IPS DF 6.9 (cell line): ENCODE results near the gene CD40LG.

Experiments used
- DNase-seq: peaks from one replicate; pipeline ENCODE4 v3.0.0-alpha.2; 2013; ENCODE audit warnings: low read depth, low spot score
- H3K27ac ChIP-seq: one replicate; pipeline ENCODE4 v1.5.1; 2013; ENCODE audit warnings: low read length, control low read depth
- H3K27me3 ChIP-seq: 2 replicates; pipeline ENCODE4 v1.6.1; 2013; ENCODE audit warnings: mild to moderate bottlenecking, low read length; ENCODE audit not compliant: control insufficient read depth, insufficient read depth
- H3K36me3 ChIP-seq: 2 replicates; pipeline ENCODE4 v1.6.1; 2013; ENCODE audit warnings: low read length; ENCODE audit not compliant: control insufficient read depth, insufficient read depth
- H3K4me1 ChIP-seq: 2 replicates; pipeline ENCODE4 v1.6.1; 2013; ENCODE audit warnings: low read length; ENCODE audit not compliant: control insufficient read depth, insufficient read depth
- H3K4me3 ChIP-seq: 2 replicates; pipeline ENCODE4 v1.5.1; 2013; ENCODE audit warnings: mild to moderate bottlenecking, low read length
- H3K9me3 ChIP-seq: 2 replicates; pipeline ENCODE4 v1.6.1; 2013; ENCODE audit warnings: low read length, inconsistent platforms; ENCODE audit not compliant: control insufficient read depth, insufficient read depth
- WGBS: extraction: QIAGEN DNeasy Blood & Tissue Kit; methylation state at CpG from one replicate; pipeline ENCODE4 v1.1.7; 2013; ENCODE audit warnings: mixed read lengths, missing lambda C conversion rate; ENCODE audit not compliant: insufficient read length, insufficient coverage; 5-methylcytosine and 5-hydroxymethylcytosine counted together

Gene CD40LG

GRCh38 chrX:136646602-136647239, 1.2 kb upstream of the CD40LG start:
- Histone ChIP-seq H3K4me3 (no peak overlapping the region), H3K36me3 (no peaks in the 10 kb centered on the region), H3K4me1 (no peaks in the 10 kb centered on the region), H3K27me3 (no peaks in the 10 kb centered on the region), H3K9me3 (no peaks in the 10 kb centered on the region), H3K27ac (no peak overlapping the region)
- DNase-seq = no peak
- no CpG with 5 or more reads among the region's 5 CpGs for WGBS

DNA sequence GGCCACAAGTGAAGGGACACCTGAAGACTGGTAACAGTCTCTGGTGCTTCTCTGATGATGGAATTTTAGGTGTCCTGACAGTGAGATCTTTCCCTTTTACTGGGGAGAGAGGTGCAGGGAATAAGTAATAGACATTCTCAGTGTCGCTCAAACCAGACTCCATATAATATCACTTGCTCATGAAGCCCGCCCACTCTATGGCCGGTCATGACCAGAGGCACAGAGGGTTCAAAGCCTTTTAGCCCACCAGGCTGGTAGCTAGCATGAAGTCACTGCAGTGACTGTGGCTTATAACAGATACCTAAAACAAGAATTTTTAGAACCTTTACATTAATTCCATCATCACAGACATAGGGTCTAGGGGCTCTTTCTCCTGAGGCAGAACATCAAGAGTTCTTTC, 2.9 kb downstream of the CD40LG start:
- H3K27me3 ChIP-seq = no peaks in the 10 kb centered on the region
- no peak overlapping the region for H3K27ac ChIP-seq
- no peaks in the 10 kb centered on the region for H3K4me1 ChIP-seq
- no peaks in the 10 kb centered on the region for H3K36me3 ChIP-seq
- no peak overlapping the region for H3K4me3 ChIP-seq
- H3K9me3 ChIP-seq = no peaks in the 10 kb centered on the region
- no peak for DNase-seq
- WGBS = no CpG with 5 or more reads among the region's 3 CpGs

DNA sequence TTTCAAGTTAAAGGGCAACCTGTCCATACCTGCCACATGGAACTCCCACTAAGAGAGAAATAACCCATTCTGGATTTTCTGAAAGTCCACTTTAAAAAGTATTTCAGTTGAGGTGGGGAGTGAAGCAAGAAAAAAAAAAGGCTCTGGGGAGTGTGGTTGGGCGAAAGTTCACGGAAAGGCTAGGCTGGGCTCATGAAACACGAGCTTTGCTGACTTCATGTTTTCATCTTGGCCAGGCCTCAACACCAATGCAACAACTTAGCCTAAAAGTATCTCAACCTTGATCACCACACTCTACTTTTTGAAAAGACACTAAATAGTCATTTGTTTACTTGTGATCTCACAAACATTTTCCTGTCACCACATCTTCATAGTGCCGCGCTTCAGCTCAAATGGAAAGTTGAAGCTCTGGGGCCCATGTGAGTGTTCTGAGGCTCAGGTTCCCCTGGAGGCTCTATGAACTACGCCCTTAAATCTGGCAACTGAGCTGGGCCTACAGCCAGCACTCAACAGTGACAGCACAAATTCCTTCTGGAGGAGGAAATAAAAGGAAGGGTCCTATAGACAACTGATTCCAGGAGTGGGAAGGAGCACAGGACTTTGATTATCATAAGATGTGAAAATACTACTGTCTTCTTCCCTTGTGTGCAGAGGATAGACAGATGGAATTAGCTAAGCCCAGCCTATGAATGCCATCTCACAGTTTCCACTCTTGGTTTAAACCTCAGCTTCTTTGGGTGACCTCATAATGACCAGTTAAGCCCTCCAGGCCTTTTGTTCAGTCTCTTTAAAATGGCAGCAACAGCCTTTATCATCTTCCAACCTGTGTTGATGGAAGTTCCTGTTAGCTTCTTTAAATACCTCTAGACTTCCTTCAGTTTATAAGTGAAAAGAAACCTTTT, 5.1 kb downstream of the CD40LG start:
- H3K27ac ChIP-seq = no peak overlapping the region
- no peak for DNase-seq
- H3K4me3 ChIP-seq = no peak overlapping the region
- no peaks in the 10 kb centered on the region for H3K4me1 ChIP-seq
- H3K27me3 ChIP-seq = no peaks in the 10 kb centered on the region
- H3K9me3 ChIP-seq = no peaks in the 10 kb centered on the region
- no peaks in the 10 kb centered on the region for H3K36me3 ChIP-seq
- no CpG with 5 or more reads among the region's 6 CpGs for WGBS

DNA sequence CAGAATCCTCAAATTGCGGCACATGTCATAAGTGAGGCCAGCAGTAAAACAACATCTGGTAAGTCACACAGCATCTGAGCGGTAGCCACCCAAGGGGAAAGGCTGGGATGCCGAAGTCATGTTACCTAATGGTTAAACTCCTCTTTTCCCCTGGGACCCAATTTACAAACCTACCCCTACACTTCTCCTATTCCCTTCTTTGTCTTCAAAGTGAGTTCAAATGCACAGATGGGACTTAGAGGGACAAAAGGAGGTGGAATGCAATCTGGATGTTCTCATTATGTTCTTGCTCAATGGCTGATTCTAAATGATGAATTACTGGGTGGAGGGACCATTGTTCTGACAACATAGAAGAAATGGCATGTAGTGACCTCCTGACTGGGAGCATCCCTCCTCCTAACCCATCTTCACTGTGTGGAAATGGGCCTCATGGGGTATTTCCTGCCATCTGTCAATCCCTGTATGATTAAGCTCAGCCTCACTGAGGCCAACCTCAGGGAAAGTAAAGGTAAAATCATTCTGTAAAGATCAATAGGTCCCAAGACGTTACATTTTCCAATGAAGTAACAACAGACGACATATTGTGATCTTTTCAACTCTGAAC, 8.5 kb downstream of the CD40LG start:
- H3K27me3 ChIP-seq = no peaks in the 10 kb centered on the region
- no CpG with 5 or more reads among the region's 5 CpGs for WGBS
- H3K4me3 ChIP-seq = no peak overlapping the region
- H3K36me3 ChIP-seq = no peaks in the 10 kb centered on the region
- no peaks in the 10 kb centered on the region for H3K9me3 ChIP-seq
- H3K4me1 ChIP-seq = no peaks in the 10 kb centered on the region
- no peak for DNase-seq
- no peak overlapping the region for H3K27ac ChIP-seq

DNA sequence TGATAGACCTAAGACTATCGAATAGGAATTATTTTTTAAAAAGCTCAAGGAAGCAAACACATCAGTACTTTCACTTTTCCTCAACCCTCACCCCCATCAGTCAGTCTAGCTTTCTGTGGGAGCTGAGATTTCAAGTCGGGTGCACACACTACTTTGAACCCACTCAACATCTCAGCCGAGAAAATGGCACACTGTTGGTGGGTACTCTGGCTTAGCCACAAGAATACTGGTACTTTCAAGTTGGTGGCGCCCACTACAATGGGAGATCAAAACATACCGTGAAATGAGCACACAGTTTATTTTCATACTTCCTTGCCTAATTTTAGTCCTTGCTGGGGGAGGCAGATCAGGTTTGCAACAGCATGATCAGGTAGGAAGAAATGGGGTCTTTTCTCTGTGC, 10.2 kb downstream of the CD40LG start:
- no peak overlapping the region for H3K4me3 ChIP-seq
- H3K4me1 ChIP-seq = no peaks in the 10 kb centered on the region
- no peak overlapping the region for H3K27ac ChIP-seq
- no peaks in the 10 kb centered on the region for H3K27me3 ChIP-seq
- no peaks in the 10 kb centered on the region for H3K36me3 ChIP-seq
- no CpG with 5 or more reads among the region's 5 CpGs for WGBS
- no peak for DNase-seq
- H3K9me3 ChIP-seq = no peaks in the 10 kb centered on the region

DNA sequence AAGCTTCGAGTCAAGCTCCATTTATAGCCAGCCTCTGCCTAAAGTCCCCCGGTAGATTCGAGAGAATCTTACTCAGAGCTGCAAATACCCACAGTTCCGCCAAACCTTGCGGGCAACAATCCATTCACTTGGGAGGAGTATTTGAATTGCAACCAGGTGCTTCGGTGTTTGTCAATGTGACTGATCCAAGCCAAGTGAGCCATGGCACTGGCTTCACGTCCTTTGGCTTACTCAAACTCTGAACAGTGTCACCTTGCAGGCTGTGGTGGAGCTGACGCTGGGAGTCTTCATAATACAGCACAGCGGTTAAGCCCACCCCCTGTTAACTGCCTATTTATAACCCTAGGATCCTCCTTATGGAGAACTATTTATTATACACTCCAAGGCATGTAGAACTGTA, 11.2 kb downstream of the CD40LG start:
- Histone ChIP-seq H3K27ac (no peak overlapping the region), H3K9me3 (no peaks in the 10 kb centered on the region), H3K36me3 (no peaks in the 10 kb centered on the region), H3K27me3 (no peaks in the 10 kb centered on the region), H3K4me1 (no peaks in the 10 kb centered on the region), H3K4me3 (no peak overlapping the region)
- DNase-seq = no peak
- WGBS = no CpG with 5 or more reads among the region's 9 CpGs

- no CpG with 5 or more reads among the region's 1 CpG for WGBS
- Histone ChIP-seq H3K4me1 (no peaks in the 10 kb centered on the region), H3K9me3 (no peaks in the 10 kb centered on the region), H3K27me3 (no peaks in the 10 kb centered on the region), H3K36me3 (no peaks in the 10 kb centered on the region), H3K27ac (no peak overlapping the region), H3K4me3 (no peak overlapping the region)
- DNase-seq = no peak
Observed at GRCh38 chrX:136660896-136661295, 12.9 kb downstream of the CD40LG start.

DNA sequence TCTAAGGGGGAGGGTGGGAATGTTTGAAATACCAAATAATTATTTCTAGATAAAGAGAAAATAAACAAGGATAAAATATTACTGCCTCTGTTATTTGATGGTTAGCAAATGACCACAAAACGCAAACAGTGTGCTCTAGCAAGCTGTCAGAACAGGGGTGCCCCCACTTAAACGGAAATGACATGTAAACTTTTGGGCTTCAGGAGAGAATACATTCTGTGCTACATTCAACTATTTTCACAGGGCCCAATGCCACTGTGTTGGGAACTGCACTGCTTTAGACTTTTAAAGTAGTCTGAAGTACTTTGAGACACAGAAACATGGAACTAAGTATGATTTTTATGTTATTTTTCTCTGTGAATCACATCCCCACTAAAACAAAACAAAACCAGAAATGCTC, 14.1 kb downstream of the CD40LG start:
- Histone ChIP-seq H3K9me3 (no peaks in the 10 kb centered on the region), H3K27me3 (no peaks in the 10 kb centered on the region), H3K4me1 (no peaks in the 10 kb centered on the region), H3K4me3 (no peak overlapping the region), H3K36me3 (no peaks in the 10 kb centered on the region), H3K27ac (no peak overlapping the region)
- DNase-seq = no peak
- WGBS = no CpG with 5 or more reads among the region's 2 CpGs

GRCh38 chrX:136662976-136663375, 15.0 kb downstream of the CD40LG start:
- H3K9me3 ChIP-seq = no peaks in the 10 kb centered on the region
- H3K4me3 ChIP-seq = no peak overlapping the region
- H3K36me3 ChIP-seq = no peaks in the 10 kb centered on the region
- no peak overlapping the region for H3K27ac ChIP-seq
- no peaks in the 10 kb centered on the region for H3K27me3 ChIP-seq
- H3K4me1 ChIP-seq = no peaks in the 10 kb centered on the region
- DNase-seq = no peak
- no CpG with 5 or more reads among the region's 1 CpG for WGBS

DNA sequence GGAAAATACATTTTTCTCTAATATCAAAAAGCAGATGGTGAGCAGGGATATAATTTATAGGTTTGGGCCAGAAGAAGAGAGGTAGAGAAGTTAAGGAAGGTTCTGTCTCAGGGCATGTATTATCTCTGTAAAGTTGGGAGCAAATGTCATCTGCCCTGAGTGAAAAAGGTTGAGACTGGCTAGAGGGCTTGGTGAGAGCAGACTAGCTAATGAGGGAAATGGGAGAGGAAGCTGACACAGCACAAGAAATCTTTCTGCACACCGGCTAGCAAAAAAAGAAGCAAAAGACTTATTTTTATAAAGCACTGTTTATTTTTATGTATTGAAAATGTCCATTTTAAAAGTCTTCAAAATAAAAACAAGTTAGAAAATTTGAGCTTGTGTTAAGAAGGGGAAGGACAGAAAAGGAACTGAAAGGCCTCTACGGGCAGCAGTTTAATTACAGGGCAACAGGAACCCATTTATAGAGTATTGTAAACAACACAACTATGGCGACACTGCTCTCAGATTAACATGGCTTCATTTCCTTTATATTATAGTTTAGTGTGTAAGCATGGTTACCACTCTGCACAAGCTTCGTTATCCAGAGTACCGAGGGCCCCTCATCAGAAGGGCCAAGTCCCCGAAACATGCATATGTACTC, 17.4 kb downstream of the CD40LG start:
- no CpG with 5 or more reads among the region's 6 CpGs for WGBS
- Histone ChIP-seq H3K27me3 (no peaks in the 10 kb centered on the region), H3K4me1 (no peaks in the 10 kb centered on the region), H3K4me3 (no peak overlapping the region), H3K27ac (no peak overlapping the region), H3K36me3 (no peaks in the 10 kb centered on the region), H3K9me3 (no peaks in the 10 kb centered on the region)
- DNase-seq = no peak
